Ovary (tissue), 3 donors: ENCODE measurements around the gene TNFSF8.

Experiments
- POLR2A ChIP-seq: fragments of 450-650 bp; IDR thresholded peaks from one replicate; pipeline ENCODE4 v1.6.1; 2017; ENCODE audit warnings: antibody characterized with exemption, mild to moderate bottlenecking, moderate library complexity
- TF ChIP-seq, protein P1 (sequence below), 3 donors: fragments of 450-650 bp in 2 of 3; fragments of 200-600 bp in 1 of 3; IDR thresholded peaks; one replicate each; pipeline versions ENCODE4 v1.5.1 to v1.8.0; 2016 to 2022; ENCODE audit warnings: antibody characterized with exemption in 3 of 3, mild to moderate bottlenecking in 1 of 3
- donor health status: DM: no; HTN: no; CAD: no.

GRCh38 chr9:114947058-114947457 lies 16.7 kb upstream of the TNFSF8 start:
- TF ChIP-seq, protein P1, sequence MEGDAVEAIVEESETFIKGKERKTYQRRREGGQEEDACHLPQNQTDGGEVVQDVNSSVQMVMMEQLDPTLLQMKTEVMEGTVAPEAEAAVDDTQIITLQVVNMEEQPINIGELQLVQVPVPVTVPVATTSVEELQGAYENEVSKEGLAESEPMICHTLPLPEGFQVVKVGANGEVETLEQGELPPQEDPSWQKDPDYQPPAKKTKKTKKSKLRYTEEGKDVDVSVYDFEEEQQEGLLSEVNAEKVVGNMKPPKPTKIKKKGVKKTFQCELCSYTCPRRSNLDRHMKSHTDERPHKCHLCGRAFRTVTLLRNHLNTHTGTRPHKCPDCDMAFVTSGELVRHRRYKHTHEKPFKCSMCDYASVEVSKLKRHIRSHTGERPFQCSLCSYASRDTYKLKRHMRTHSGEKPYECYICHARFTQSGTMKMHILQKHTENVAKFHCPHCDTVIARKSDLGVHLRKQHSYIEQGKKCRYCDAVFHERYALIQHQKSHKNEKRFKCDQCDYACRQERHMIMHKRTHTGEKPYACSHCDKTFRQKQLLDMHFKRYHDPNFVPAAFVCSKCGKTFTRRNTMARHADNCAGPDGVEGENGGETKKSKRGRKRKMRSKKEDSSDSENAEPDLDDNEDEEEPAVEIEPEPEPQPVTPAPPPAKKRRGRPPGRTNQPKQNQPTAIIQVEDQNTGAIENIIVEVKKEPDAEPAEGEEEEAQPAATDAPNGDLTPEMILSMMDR (IDR thresholded peaks at IDR 0.05) = no peak
- TF ChIP-seq POLR2A = no peak
